ENCODE results near the gene CDK14. TPM values are rescaled to one million over a fixed set of nuclear protein-coding genes. Genes with fewer than 3 reads are reported as not detected.

CDK14 gene
- total and polyA plus RNA-seq, 10 of the 15 experiments (the other 5 are each of a cell fraction or from before 2014, with no cell fraction given), result 6.5 to 61.3 (median 24.2) TPM

DNA sequence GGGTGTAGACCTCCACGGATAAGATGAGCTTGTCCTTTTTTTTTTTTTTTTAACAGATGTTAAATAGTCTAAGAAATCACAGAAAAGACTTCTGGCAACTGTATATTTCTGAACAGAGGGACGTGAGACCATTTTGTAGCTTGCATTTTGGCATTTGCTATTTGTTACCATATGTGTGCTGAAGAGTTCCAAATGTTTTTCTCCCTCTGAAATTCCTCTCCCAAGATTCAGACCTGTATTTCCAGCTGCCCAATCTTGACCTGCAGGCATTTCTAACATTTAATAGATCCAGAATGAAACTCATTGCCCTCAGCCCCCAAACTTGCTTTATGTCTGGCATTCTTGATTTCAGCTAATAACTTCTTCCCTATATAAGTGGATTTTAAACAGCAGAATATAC is 445.0 kb downstream of the CDK14 start:
- H4K20me1 ChIP-seq (ENCODE audit: control insufficient read depth, insufficient read depth), result no peaks in the 10 kb centered on the region
- DNase-seq (ENCODE audit: low read depth, low spot score), result no peak
- no peak overlapping the region for H3K4me2 ChIP-seq (ENCODE audit: control insufficient read depth, insufficient read depth)
- no peaks in the 10 kb centered on the region for H3K27me3 ChIP-seq (replicated peaks in 1 of 2; ENCODE audit: control insufficient read depth in 2 of 2, insufficient read depth in 2 of 2, low read length in 1 of 2)
- H3K36me3 ChIP-seq (ENCODE audit: control insufficient read depth in 2 of 2, insufficient read depth in 2 of 2, low read length in 1 of 2), result no peaks in the 10 kb centered on the region
- H3K27ac ChIP-seq (ENCODE audit: control insufficient read depth, insufficient read depth), result no peak overlapping the region
- H3K9me3 ChIP-seq (replicated peaks; ENCODE audit: control insufficient read depth, insufficient read depth, low read length), result no peaks in the 10 kb centered on the region
- intact Hi-C loops (cut with micrococcal nuclease; ENCODE audit: unreplicated experiment) (no loop called here), in situ Hi-C loops (cut with MboI) (no loop called here)
- no peak overlapping the region for H3K9ac ChIP-seq (ENCODE audit: control insufficient read depth, insufficient read depth, low read length)
- no peak for TF ChIP-seq SMARCA5 (IDR thresholded peaks at IDR 0.05)
- TF ChIP-seq NR2C1 (IDR thresholded peaks at IDR 0.05), result no peak
- TF ChIP-seq ETV6 (conservative IDR thresholded peaks at IDR 0.05 in 1 of 2, IDR thresholded peaks at IDR 0.05 in 1 of 2; ENCODE audit: borderline replicate concordance in 1 of 2, low read depth in 1 of 2), result no peak
- TF ChIP-seq SPI1 (IDR thresholded peaks at IDR 0.05; ENCODE audit: borderline replicate concordance, insufficient read depth, low read depth, low read length), result no peak
- TF ChIP-seq TCF3 (IDR thresholded peaks at IDR 0.05; ENCODE audit: borderline replicate concordance, insufficient read depth, low read depth, low read length), result no peak
- TF ChIP-seq BMI1 (IDR thresholded peaks at IDR 0.05; ENCODE audit: borderline replicate concordance), result no peak
- no peak for TF ChIP-seq HDAC2 (IDR thresholded peaks at IDR 0.05)
- TF ChIP-seq, protein P1, sequence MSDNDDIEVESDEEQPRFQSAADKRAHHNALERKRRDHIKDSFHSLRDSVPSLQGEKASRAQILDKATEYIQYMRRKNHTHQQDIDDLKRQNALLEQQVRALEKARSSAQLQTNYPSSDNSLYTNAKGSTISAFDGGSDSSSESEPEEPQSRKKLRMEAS (IDR thresholded peaks at IDR 0.05; ENCODE audit: low read depth, low read length), result no peak
- no peak for TF ChIP-seq ZNF622 (IDR thresholded peaks at IDR 0.05)
- TF ChIP-seq, protein P2, sequence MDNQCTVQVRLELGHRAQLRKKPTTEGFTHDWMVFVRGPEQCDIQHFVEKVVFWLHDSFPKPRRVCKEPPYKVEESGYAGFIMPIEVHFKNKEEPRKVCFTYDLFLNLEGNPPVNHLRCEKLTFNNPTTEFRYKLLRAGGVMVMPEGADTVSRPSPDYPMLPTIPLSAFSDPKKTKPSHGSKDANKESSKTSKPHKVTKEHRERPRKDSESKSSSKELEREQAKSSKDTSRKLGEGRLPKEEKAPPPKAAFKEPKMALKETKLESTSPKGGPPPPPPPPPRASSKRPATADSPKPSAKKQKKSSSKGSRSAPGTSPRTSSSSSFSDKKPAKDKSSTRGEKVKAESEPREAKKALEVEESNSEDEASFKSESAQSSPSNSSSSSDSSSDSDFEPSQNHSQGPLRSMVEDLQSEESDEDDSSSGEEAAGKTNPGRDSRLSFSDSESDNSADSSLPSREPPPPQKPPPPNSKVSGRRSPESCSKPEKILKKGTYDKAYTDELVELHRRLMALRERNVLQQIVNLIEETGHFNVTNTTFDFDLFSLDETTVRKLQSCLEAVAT (IDR thresholded peaks at IDR 0.05), result no peak
- no peak for TF ChIP-seq IRF4 (IDR thresholded peaks at IDR 0.05; ENCODE audit: low read depth, low read length)
- no peak for TF ChIP-seq MYB (IDR thresholded peaks at IDR 0.05; ENCODE audit: borderline replicate concordance, low read depth, low read length)
- no peak for FAIRE-seq
- CTCF ChIA-PET, result interaction anchor here (2.2 kb wide), 1 partner anchor 332 kb away, joined by 11 read pairs; no protein-coding TSS in a partner anchor
- no peak for ATAC-seq
- no TSS peak for BruUV-seq (replicated peaks)
- H3K4me3 ChIP-seq, result no peak overlapping the region
- POLR2A ChIA-PET, result interaction anchor here (0.6 kb wide), 1 partner anchor 458 kb away, joined by 5 read pairs; no protein-coding TSS in a partner anchor
- H3K4me1 ChIP-seq (ENCODE audit: control insufficient read depth, insufficient read depth, low read length), result no peaks in the 10 kb centered on the region
- no peak overlapping the region for H2AFZ ChIP-seq (ENCODE audit: control insufficient read depth, low read depth, low read length)
- no peaks in the 10 kb centered on the region for H3K79me2 ChIP-seq (ENCODE audit: control insufficient read depth, insufficient read depth, low read length)
- 82% methylated on average over 2 of the region's 2 CpGs for WGBS (ENCODE audit: insufficient coverage, insufficient replicate concordance, low lambda C conversion rate, missing lambda C conversion rate)
- RAD21 ChIA-PET (ENCODE audit: unreplicated experiment), result interaction anchor here (0.7 to 1.0 kb wide), 2 partner anchors 352 to 1406 kb away, joined by 3 to 4 read pairs; partner anchors contain the start of gene GATAD1
- SMC1A ChIA-PET (ENCODE audit: uncharacterized antibody, unreplicated experiment), result interaction anchor here (0.6 to 2.2 kb wide), 3 partner anchors 10 to 332 kb away, joined by 3 to 9 read pairs (median 4); no protein-coding TSS in a partner anchor

Measured in GM12878 (cell line).